Medulla oblongata (tissue), 1 donor: ENCODE results near the gene NOC2L.

Source experiments
- DNase-seq: peaks from one replicate; pipeline ENCODE4 v3.0.0-alpha.2; 2015; ENCODE audit errors: extremely low spot score

The NOC2L gene

DNA sequence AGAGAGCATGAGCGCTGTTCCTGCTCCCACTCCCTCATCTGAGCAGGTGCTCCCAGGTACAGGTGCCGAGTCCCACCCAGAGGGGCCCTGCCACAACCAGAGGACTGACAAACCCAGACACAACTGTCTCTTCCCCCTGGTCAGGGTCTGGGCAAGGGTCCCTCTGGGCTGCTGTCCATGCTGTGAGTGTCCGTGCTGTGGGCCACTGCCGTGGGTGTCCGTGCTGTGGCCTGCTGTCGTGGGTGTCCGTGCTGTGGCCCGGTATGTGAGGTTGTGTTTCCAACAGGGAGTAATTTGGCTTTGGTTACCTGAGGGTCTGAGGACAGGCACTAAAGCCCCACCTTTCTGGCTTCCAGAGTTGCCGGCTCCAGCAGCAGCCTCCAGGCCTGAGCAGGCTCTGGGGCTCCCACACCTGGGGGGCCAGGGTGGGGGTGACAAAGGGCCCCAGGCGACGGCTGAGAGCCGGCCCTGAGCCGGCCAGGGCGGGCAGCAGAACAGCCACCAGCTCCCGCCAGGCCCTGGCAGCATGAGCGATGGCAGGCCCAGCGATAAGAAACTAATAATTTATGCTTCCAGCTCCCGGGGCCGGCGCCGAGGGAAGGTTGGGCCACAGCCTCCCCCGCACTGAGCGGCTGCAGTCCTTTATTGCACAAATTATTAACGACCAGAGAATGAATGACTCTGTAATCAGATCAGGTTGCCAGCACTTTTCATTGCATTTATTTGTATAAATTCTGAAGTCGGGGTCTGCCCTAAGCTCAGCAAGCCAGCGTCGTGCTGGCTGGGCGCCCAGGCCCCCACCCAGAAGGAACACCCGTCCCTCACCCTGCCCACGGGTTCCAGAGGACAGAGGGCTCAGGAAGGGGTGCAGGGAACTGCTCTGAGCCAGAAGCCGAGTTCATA lies 42.6 kb downstream of the NOC2L start:
- DNase-seq = no peak

DNA sequence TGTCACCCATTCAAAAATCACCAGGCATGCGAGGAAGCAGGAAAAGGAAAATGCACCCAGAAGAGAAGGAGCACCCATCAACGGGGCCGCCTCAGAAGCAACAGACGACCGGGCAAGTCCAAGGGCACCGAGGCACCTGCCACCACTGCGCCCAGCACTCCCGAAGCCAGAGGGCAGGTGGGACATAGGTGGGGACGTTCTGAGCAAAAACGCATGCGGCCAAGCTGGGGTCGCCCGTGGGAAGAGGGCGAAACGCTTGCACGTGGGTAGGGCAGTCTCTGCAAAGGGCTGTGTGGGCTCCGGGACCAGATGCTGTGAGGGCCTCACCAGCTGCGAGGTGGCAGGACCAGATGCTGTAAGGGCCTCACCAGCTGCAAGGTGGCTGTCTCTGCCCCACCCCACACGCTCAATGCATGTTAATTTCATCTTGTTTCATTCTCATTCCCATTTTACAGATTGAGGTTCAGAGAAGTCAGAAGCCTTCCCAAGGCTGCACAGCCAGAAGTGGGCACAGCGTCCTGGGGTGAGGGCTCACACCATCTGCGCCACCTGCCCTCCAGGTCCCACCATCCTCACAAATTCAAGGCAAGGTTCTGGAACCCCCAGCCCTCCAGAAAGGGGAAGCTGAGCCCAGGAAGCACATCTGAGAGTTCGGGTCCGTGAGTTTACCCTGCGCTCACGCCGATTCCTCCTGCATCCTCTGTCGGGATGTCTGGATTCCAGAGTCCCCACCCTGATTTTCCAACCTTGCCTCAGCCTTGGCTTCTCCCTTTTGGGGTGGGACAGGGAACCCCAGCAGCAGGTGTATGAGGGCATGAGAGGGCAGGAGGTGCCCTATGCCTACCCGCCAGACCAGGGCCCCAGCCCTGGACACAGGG lies 43.5 kb downstream of the NOC2L start:
- DNase-seq = no peak

- no peak for DNase-seq
These were observed 44.2 kb downstream of the NOC2L start for GRCh38 chr1:914891-915280.

DNA sequence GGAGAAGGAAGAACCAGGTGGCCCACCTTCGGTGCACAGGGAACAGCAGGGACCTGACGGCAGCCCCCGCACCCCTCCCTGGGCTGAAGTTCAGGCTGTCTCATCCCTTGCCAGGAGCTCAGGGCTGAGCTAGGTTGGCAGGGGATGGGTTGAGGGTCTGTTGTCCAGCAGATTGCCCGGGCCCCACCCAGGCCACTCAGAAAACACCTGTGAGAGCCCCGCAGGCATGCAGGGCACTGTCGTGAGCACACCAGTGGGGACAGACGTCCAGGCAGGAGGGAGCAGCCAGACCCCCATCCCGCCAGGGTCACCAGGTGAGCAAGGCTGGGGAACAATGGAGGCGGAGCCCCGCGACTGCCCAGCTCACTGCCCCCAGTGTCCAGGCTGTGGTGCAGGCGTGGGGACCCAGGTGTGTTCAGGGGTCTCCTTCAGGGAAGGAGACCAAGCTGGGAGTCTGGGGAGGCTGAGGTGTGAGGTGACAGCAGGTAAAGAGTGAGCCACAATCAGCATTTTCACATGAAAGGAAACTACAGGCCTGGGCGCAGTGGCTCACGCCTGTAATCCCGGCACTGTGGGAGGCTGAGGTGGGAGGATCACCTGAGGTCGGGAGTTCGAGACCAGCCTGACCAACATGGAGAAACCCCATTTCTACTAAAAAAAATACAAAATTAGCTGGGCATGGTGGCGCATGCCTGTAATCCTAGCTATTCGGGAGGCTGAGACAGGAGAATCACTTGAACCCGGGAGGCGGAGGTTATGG lies 44.7 kb downstream of the NOC2L start:
- DNase-seq = no peak

GRCh38 chr1:913491-914130 lies 45.4 kb downstream of the NOC2L start:
- no peak for DNase-seq

DNA sequence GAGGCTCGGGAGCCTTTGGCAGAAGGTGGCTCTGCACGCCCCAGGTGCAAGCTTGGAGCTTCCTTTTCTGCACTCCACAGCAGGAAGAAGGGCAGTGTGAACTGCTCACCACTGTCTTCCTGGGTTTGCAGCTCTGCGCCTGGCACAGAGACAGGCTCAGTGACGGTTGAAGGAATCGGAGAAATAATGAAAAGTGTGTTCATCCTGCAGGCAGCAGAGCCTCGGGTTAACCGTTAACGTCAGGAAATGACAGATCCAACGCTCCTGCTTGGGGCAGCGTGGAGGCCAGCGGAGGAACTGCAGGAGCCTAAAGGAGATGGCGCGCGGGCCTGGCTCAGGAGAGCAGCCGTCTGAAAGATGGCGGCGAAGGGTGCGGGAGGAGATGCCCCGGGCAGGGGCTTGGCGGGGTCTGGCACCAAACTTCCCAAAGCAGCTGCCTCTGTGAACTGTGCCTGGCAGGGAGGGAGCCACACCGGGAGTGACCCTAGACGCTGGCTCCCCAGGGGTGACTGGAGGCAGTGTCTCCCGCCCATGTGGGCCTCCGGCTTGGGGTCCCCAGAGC lies 46.2 kb downstream of the NOC2L start:
- no peak for DNase-seq

GRCh38 chr1:911875-912739 lies 46.9 kb downstream of the NOC2L start:
- DNase-seq = no peak

DNA sequence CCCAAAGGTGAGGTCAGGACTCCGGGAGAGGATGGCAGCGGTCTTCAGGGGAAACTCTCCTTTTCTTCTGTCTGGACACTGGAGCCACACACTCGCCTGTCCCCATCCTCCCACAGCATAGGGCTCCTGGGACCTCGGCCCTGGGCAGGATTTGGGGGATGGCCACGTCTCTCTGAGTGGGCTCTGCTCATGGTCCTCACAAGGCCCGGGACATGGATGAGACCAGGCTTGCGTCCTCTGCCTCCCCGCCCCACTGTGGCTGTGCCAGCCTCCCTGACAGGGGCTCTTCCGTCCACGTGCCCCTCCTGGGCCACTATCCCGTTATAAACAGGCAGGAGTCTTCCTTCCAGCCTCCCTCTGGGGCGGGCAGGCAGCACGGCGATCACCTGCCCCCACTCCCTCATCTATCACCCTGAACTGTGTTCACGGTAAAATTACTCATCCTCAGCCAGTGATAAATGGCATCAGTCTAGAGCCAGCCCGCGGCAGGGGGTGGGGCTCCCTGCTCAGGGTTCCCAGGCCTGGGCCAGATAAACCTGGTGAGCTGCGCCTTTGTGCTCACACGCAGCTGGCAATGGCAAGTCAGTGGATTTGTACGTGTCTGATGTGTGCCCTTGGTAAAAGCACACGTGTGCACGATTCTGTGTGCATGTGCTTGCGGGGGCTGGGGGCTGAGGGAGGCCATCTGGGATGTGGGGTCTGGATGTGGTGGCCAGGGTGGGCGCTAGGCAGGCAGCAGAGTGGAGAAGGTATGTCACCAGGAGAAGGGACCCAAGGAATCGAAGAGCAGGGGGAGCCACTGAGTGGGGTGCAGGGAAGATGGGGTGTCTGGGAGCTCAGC lies 48.0 kb downstream of the NOC2L start:
- DNase-seq = no peak

GRCh38 chr1:910311-910880 lies 48.7 kb downstream of the NOC2L start:
- no peak for DNase-seq

DNA sequence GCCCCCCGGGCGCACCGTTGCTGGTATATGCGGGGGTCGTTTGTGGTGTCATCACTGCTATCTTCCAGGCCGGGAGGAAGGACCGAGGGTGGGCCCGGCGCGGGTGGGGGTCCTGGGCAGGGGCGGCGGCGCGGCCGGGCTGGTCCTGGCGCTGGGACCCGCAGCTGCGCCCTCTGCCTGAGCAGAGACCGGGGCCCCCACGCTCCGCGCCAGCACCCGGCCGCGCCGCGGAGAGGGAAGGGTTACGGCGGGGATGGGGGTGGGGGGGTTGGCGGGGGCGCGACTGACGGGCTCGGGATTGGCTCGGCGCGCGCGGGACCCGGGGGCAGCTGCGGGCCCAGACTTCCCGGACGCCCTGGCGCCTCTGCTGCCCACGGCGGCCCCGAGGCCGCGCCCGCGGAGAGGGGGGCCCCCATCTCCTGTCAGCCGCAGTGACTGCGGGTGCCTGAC lies 49.2 kb downstream of the NOC2L start:
- DNase-seq = no peak

- DNase-seq = no peak
These were observed 50.4 kb downstream of the NOC2L start for GRCh38 chr1:908661-909060.

DNA sequence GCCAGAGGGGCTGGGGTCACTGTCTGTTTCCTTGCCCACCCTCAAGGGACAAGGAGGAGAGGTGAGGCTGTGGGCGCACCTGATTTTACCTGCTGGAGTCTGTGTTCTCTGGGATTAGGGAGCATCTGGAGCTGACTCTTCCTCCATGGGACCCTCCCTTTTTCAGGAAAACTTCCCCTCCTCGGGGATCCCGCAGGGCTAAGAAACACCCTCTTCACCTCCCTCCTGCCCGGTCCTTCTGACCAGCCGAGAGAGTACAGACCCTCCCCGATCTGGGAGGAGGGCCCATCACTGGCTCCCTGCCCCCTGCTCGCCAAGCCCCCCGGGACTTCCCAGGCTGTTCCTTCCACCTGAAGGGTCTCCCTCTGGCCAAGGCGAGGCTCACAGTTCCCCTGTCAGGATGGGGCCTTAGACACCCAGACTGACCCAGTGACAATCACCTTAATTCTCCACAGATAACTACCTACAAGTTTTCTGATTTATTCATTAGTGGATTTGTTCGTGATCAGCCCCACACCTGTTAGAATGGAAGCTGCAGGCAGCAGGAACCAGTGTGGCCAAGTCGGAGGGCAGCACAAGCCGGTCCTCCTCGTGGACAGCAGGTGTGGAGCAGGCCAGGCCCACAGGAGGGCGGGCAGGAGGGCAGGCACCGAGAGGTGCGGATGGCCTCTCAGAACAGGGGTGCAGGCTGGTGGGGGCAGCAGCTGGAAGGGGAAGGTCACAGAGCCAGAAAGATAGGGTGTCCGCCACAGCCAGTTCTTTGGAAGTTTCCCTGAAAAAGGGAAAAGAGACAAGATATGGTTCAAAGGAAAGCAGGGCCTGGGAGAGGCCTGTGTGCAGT lies 51.2 kb downstream of the NOC2L start:
- no peak for DNase-seq

- no peak for DNase-seq
These were observed 52.2 kb downstream of the NOC2L start for GRCh38 chr1:906600-907420.

- DNase-seq = no peak
These were observed 53.1 kb downstream of the NOC2L start for GRCh38 chr1:905811-906599.

GRCh38 chr1:905071-905749 lies 53.8 kb downstream of the NOC2L start:
- no peak for DNase-seq
